ENCODE data around the gene SLC25A52.
"Not testable (repeated sequence)": the region's sequence is repeated elsewhere in the genome, so short reads cannot be mapped to it uniquely, and the experiment has no call there.

Gene SLC25A52

GRCh38 chr18:31760695-31761094 lies at the start of gene SLC25A52:
Gene SLC25A52, minus strand, starts transcription at chr18:31760880. Its CDS starts 219 bp downstream, at chr18:31760661.
- DNase-seq, result no peak

- DNase-seq, result not testable (repeated sequence)
Observed at GRCh38 chr18:31809049-31809448, 48.4 kb upstream of the SLC25A52 start.

- peak; percentile 11 for DNase-seq
Observed at GRCh38 chr18:31801078-31801477, 40.4 kb upstream of the SLC25A52 start.

GRCh38 chr18:31799257-31799656 lies 38.6 kb upstream of the SLC25A52 start:
- DNase-seq, result not testable (repeated sequence)

- DNase-seq, result no peak
Observed at GRCh38 chr18:31798399-31798798, 37.7 kb upstream of the SLC25A52 start.

- DNase-seq, result no peak
Observed at GRCh38 chr18:31795747-31796146, 35.1 kb upstream of the SLC25A52 start.

GRCh38 chr18:31793531-31793930 lies 32.9 kb upstream of the SLC25A52 start:
- no peak for DNase-seq

GRCh38 chr18:31792580-31792911 lies 31.9 kb upstream of the SLC25A52 start:
- DNase-seq, result no peak

- no peak for DNase-seq
Observed at GRCh38 chr18:31791817-31792579, 31.3 kb upstream of the SLC25A52 start.

- no peak for DNase-seq
Observed at GRCh38 chr18:31789409-31789808, 28.7 kb upstream of the SLC25A52 start.

- DNase-seq, result no peak
Observed at GRCh38 chr18:31783059-31783458, 22.4 kb upstream of the SLC25A52 start.

GRCh38 chr18:31778391-31778950 lies 17.8 kb upstream of the SLC25A52 start:
- no peak for DNase-seq

- DNase-seq, result no peak
Observed at GRCh38 chr18:31776093-31776492, 15.4 kb upstream of the SLC25A52 start.

GRCh38 chr18:31774962-31775361 lies 14.3 kb upstream of the SLC25A52 start:
- no peak for DNase-seq

- DNase-seq, result no peak
Observed at GRCh38 chr18:31774477-31774785, 13.8 kb upstream of the SLC25A52 start.

- DNase-seq, result no peak
Observed at GRCh38 chr18:31773774-31774476, 13.2 kb upstream of the SLC25A52 start.

- DNase-seq, result no peak
Observed at GRCh38 chr18:31772699-31773098, 12.0 kb upstream of the SLC25A52 start.

GRCh38 chr18:31750273-31750672 lies 10.4 kb downstream of the SLC25A52 start:
- no peak for DNase-seq

- DNase-seq, result no peak
Observed at GRCh38 chr18:31746396-31746795, 14.3 kb downstream of the SLC25A52 start.

GRCh38 chr18:31744321-31745067 lies 16.2 kb downstream of the SLC25A52 start:
- DNase-seq, result no peak

- not testable (repeated sequence) for DNase-seq
Observed at GRCh38 chr18:31743600-31743999, 17.1 kb downstream of the SLC25A52 start.

- DNase-seq, result peak; percentile 10
Observed at GRCh38 chr18:31741097-31741735, 19.5 kb downstream of the SLC25A52 start.

GRCh38 chr18:31740180-31740579 lies 20.5 kb downstream of the SLC25A52 start:
- DNase-seq, result no peak
